HEK293 (cell line): ENCODE data around the gene S100PBP.

ENCODE experiments used
- CTCF ChIA-PET: fragments of 350-600 bp; formaldehyde crosslinking; extraction: SDS; loops from one replicate; lab custom pipeline; 2021; ENCODE audit warnings: antibody characterized with exemption; lab: Yijun Ruan, JAX
- POLR2A ChIA-PET: fragments of 300-600 bp; formaldehyde crosslinking; extraction: SDS; loops from one replicate; lab custom pipeline; 2020; ENCODE audit warnings: antibody characterized with exemption, inconsistent platforms; lab: Yijun Ruan, JAX
- H3K27ac ChIP-seq: fragments of 200-500 bp; sonication (Bioruptor generic); 2 replicates; pipeline ENCODE4 v1.5.1; 2014; ENCODE audit warnings: low read depth, low read length, control low read depth, inconsistent platforms; ENCODE audit errors: extremely low read depth
- H3K36me3 ChIP-seq, 2 experiments: fragments of 200-500 bp in 1 of 2; sonication (Bioruptor generic) in 1 of 2; 1 replicate in 1 of 2; 2 replicates in 1 of 2; pipeline ENCODE4 v1.5.1; 2014 to 2017; ENCODE audit warnings: inconsistent platforms in 2 of 2, low read length in 2 of 2; ENCODE audit not compliant: control insufficient read depth in 2 of 2, insufficient read depth in 1 of 2
- H3K4me1 ChIP-seq: fragments of 200-500 bp; sonication (Bioruptor generic); 2 replicates; pipeline ENCODE4 v1.5.1; 2014; ENCODE audit warnings: mild to moderate bottlenecking, low read length, inconsistent platforms; ENCODE audit not compliant: control insufficient read depth, insufficient read depth
- H3K4me3 ChIP-seq: 2 replicates; pipeline ENCODE4 v1.5.1; 2011; ENCODE audit warnings: low read depth, mild to moderate bottlenecking, control low read depth, low read length, moderate library complexity
- H3K9me3 ChIP-seq: fragments of 200-500 bp; sonication (Bioruptor generic); 2 replicates; pipeline ENCODE4 v1.5.1; 2014; ENCODE audit warnings: low read depth, low read length, inconsistent platforms; ENCODE audit not compliant: control insufficient read depth, insufficient read depth
- EGR2 ChIP-seq: fragments of 450-650 bp; formaldehyde crosslinking; IDR thresholded peaks from 2 replicates; pipeline ENCODE4 v1.5.1; 2016; ENCODE audit warnings: low read depth, missing biosample characterization, missing genetic modification characterization
- GLIS2 ChIP-seq: fragments of 450-650 bp; formaldehyde crosslinking; IDR thresholded peaks from 2 replicates; pipeline ENCODE4 v1.5.1; 2016; ENCODE audit warnings: missing biosample characterization, missing genetic modification characterization
- HOXC10 ChIP-seq: sonication (generic); formaldehyde crosslinking; IDR thresholded peaks from 2 replicates; pipeline ENCODE4 v1.8.1; 2023; ENCODE audit warnings: mild to moderate bottlenecking, missing genetic modification reagents
- IKZF3 ChIP-seq: fragments of 450-650 bp; IDR thresholded peaks from 2 replicates; pipeline ENCODE4 v1.5.0; 2018; ENCODE audit warnings: missing biosample characterization, mild to moderate bottlenecking, missing genetic modification characterization, moderate library complexity
- RBAK ChIP-seq: fragments of 450-650 bp; formaldehyde crosslinking; IDR thresholded peaks from 2 replicates; pipeline ENCODE4 v1.5.1; 2016; ENCODE audit warnings: missing biosample characterization, missing genetic modification characterization
- SCRT2 ChIP-seq: fragments of 450-650 bp; formaldehyde crosslinking; IDR thresholded peaks from 2 replicates; pipeline ENCODE4 v1.5.1; 2016; ENCODE audit warnings: missing biosample characterization, missing genetic modification characterization
- ZBTB1 ChIP-seq: fragments of 450-650 bp; formaldehyde crosslinking; IDR thresholded peaks from 2 replicates; pipeline ENCODE4 v1.5.1; 2016; ENCODE audit warnings: missing biosample characterization, missing genetic modification characterization
- ZNF132 ChIP-seq: fragments of 450-650 bp; formaldehyde crosslinking; IDR thresholded peaks from 2 replicates; pipeline ENCODE4 v1.5.1; 2017; ENCODE audit warnings: missing biosample characterization, missing genetic modification characterization, borderline replicate concordance
- ZNF138 ChIP-seq: fragments of 450-650 bp; formaldehyde crosslinking; IDR thresholded peaks from 2 replicates; pipeline ENCODE4 v1.5.1; 2016; ENCODE audit warnings: missing biosample characterization, missing genetic modification characterization, borderline replicate concordance
- ZNF16 ChIP-seq: fragments of 450-650 bp; formaldehyde crosslinking; IDR thresholded peaks from 2 replicates; pipeline ENCODE4 v1.5.1; 2016; ENCODE audit warnings: low read depth, missing biosample characterization, missing genetic modification characterization
- ZNF184 ChIP-seq: fragments of 450-650 bp; IDR thresholded peaks from 2 replicates; pipeline ENCODE4 v1.5.1; 2018; ENCODE audit warnings: missing biosample characterization, mild to moderate bottlenecking, missing genetic modification characterization
- ZNF423 ChIP-seq: fragments of 450-650 bp; formaldehyde crosslinking; IDR thresholded peaks from 2 replicates; pipeline ENCODE4 v1.5.1; 2016; ENCODE audit warnings: missing biosample characterization, missing genetic modification characterization
- ZNF514 ChIP-seq: fragments of 450-650 bp; formaldehyde crosslinking; IDR thresholded peaks from 2 replicates; pipeline ENCODE4 v1.5.1; 2016; ENCODE audit warnings: missing biosample characterization, missing genetic modification characterization
- ZNF555 ChIP-seq: fragments of 450-650 bp; formaldehyde crosslinking; conservative IDR thresholded peaks from 2 replicates; pipeline ENCODE4 v1.5.1; 2017; ENCODE audit warnings: missing biosample characterization, mild to moderate bottlenecking, missing genetic modification characterization, inconsistent platforms
- ZNF558 ChIP-seq: fragments of 450-650 bp; formaldehyde crosslinking; IDR thresholded peaks from 2 replicates; pipeline ENCODE4 v1.5.1; 2016; ENCODE audit warnings: missing biosample characterization, missing genetic modification characterization
- ZNF624 ChIP-seq: fragments of 450-650 bp; formaldehyde crosslinking; IDR thresholded peaks from 2 replicates; pipeline ENCODE4 v1.5.1; 2017; ENCODE audit warnings: missing biosample characterization, missing genetic modification characterization
- ZNF837 ChIP-seq: fragments of 450-650 bp; formaldehyde crosslinking; IDR thresholded peaks from 2 replicates; pipeline ENCODE4 v1.5.1; 2016; ENCODE audit warnings: missing biosample characterization, missing genetic modification characterization
- ZNF843 ChIP-seq: fragments of 450-650 bp; formaldehyde crosslinking; IDR thresholded peaks from 2 replicates; pipeline ENCODE4 v1.5.1; 2016; ENCODE audit warnings: missing biosample characterization, missing genetic modification characterization
- TF ChIP-seq, protein P1 (sequence below): fragments of 450-650 bp; formaldehyde crosslinking; IDR thresholded peaks from 2 replicates; pipeline ENCODE4 v1.5.1; 2016; ENCODE audit warnings: missing biosample characterization, missing genetic modification characterization
- TF ChIP-seq, protein P2 (sequence below): fragments of 450-650 bp; formaldehyde crosslinking; conservative IDR thresholded peaks from 2 replicates; pipeline ENCODE4 v1.5.1; 2016; ENCODE audit warnings: low read depth, missing biosample characterization, missing genetic modification characterization
- TF ChIP-seq, protein P3 (sequence below): fragments of 450-650 bp; formaldehyde crosslinking; IDR thresholded peaks from 2 replicates; pipeline ENCODE4 v1.5.1; 2017; ENCODE audit warnings: missing biosample characterization, missing genetic modification characterization

Gene S100PBP

DNA sequence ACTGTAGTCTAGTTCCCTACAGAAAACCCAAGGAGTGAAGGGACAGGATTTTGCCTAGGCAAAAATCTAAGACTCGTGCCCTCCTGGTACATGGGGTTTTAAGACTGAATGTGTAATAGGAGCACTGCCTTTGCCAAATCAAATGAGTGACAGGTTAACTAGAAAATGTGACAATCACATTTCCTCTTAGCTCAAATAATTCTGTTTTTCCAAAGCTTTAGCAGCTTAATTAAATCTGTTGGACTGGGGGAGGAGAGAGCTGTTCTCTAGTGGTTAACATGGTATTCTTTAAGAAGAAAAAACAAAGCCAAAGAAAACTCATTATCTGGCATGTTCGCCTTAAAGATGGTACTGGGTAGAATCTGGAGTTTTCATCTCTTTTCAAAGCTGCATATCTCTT is 40.7 kb downstream of the S100PBP start:
- Histone ChIP-seq H3K27ac (no peak overlapping the region), H3K4me3 (no peak overlapping the region), H3K9me3 (no peaks in the 10 kb centered on the region), H3K36me3 (peaks cover 30 to 97% of the 10 kb centered on the region in 2 experiments), H3K4me1 (no peaks in the 10 kb centered on the region)
- TF ChIP-seq HOXC10 (CRISPR knock-in tag), result no peak
- TF ChIP-seq ZNF16, result no peak
- TF ChIP-seq ZNF843 (tag by site-specific recombination), result no peak
- no peak for TF ChIP-seq ZBTB1
- no peak for TF ChIP-seq ZNF184 (tag by site-specific recombination)
- TF ChIP-seq ZNF132 (tag by site-specific recombination), result no peak
- no peak for TF ChIP-seq EGR2
- TF ChIP-seq ZNF138 (tag by site-specific recombination), result no peak
- TF ChIP-seq ZNF514 (tag by site-specific recombination), result no peak
- TF ChIP-seq, protein P1, sequence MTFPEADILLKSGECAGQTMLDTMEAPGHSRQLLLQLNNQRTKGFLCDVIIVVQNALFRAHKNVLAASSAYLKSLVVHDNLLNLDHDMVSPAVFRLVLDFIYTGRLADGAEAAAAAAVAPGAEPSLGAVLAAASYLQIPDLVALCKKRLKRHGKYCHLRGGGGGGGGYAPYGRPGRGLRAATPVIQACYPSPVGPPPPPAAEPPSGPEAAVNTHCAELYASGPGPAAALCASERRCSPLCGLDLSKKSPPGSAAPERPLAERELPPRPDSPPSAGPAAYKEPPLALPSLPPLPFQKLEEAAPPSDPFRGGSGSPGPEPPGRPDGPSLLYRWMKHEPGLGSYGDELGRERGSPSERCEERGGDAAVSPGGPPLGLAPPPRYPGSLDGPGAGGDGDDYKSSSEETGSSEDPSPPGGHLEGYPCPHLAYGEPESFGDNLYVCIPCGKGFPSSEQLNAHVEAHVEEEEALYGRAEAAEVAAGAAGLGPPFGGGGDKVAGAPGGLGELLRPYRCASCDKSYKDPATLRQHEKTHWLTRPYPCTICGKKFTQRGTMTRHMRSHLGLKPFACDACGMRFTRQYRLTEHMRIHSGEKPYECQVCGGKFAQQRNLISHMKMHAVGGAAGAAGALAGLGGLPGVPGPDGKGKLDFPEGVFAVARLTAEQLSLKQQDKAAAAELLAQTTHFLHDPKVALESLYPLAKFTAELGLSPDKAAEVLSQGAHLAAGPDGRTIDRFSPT (tag by site-specific recombination), result no peak
- TF ChIP-seq ZNF624, result no peak
- TF ChIP-seq RBAK (tag by site-specific recombination), result no peak
- TF ChIP-seq ZNF423 (tag by site-specific recombination), result no peak
- ChIA-PET CTCF (interaction anchor here (0.6 to 1.0 kb wide), 4 partner anchors 8 to 81 kb away, joined by 3 to 5 read pairs (median 4); no protein-coding TSS in a partner anchor), POLR2A (interaction anchor here (0.9 kb wide), 1 partner anchor 13 kb away, joined by 3 read pairs; no protein-coding TSS in a partner anchor)

DNA sequence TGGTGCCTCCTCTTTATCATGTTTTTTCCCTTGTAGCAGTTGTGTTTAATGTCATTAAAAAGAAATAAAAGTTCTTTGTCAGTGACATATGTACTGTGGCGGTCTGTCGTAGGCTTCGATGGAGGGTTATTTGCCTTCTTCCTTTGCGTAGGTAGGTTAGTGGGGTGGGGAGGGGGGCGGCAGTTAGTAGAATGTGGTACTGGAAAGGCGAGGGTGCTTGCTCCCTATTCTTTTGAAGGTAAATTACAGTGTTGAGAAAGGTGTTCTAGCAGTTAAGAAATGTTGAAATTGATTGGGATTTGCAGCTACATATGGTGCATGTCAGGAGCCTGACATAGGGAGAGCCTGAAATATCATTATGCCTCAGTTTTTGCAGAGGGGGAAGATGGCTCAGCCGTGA is 41.3 kb downstream of the S100PBP start:
- Histone ChIP-seq H3K9me3 (no peaks in the 10 kb centered on the region), H3K27ac (no peak overlapping the region), H3K4me3 (no peak overlapping the region), H3K4me1 (no peaks in the 10 kb centered on the region), H3K36me3 (peaks cover 25 to 97% of the 10 kb centered on the region in 2 experiments)
- ChIA-PET POLR2A (interaction anchor here (0.9 kb wide), 1 partner anchor 14 kb away, joined by 3 read pairs; no protein-coding TSS in a partner anchor), CTCF (interaction anchor here (1.0 kb wide), 1 partner anchor 14 kb away, joined by 5 read pairs; no protein-coding TSS in a partner anchor)
- TF ChIP-seq ZNF558 (no peak), ZNF555 (tag by site-specific recombination) (no peak)

DNA sequence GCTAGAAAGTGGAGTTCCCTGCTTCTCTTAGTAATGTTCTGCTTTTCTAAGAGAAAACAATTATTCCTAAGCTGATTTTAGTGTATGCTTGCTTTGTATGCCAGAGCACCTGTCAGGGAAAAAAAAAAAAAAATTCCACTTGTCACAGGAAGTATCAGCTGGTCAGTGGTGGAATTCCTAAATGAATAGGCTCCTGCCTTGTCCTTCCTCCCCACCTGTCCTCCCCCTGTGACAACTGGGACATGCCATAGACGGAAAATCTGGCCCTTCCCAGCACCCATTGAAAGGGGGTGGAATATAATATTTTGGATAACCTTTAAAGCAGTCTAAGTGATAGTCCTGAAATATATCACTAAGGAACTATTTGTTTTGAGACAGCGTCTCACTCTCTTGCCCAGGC is 42.5 kb downstream of the S100PBP start:
- Histone ChIP-seq H3K4me1 (no peaks in the 10 kb centered on the region), H3K27ac (no peak overlapping the region), H3K9me3 (no peaks in the 10 kb centered on the region), H3K36me3 (peaks cover 13 to 95% of the 10 kb centered on the region in 2 experiments; a peak in 2 of 3 replicates), H3K4me3 (no peak overlapping the region)
- ChIA-PET POLR2A (no interaction called here), CTCF (interaction anchor here (0.8 to 1.1 kb wide), 2 partner anchors 17 kb away, joined by 3 to 7 read pairs; no protein-coding TSS in a partner anchor)
- TF ChIP-seq ZNF843 (tag by site-specific recombination), result no peak
- no peak for TF ChIP-seq SCRT2 (tag by site-specific recombination)
- no peak for TF ChIP-seq ZNF837 (tag by site-specific recombination)
- TF ChIP-seq, all 188 proteins: peak for 0

DNA sequence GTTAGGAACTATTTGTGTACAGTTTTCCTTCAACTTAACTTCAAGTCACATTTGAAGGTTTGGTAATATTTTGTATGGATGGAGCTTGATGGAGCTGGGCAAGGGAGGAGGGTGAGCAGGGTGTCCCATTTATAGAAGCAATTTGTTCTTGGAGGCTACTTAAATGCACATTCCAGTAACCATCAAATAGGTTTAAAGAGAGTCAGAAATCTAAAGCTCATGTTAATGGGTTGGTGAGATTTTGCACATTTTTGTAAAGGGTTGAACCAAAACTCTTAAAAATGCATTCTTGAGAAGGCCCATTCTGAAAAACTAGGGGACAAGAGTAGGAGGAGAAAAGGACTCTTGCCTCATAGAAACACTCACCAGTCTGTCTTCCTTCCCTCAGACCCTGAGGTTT is 43.1 kb downstream of the S100PBP start:
- ChIA-PET POLR2A (no interaction called here), CTCF (interaction anchor here (0.7 to 1.9 kb wide), 3 partner anchors 11 to 16 kb away, joined by 3 to 7 read pairs (median 4); no protein-coding TSS in a partner anchor)
- Histone ChIP-seq H3K4me3 (no peak overlapping the region), H3K36me3 (peaks cover 10 to 89% of the 10 kb centered on the region in 2 experiments; a peak in 1 of 3 replicates), H3K27ac (no peak overlapping the region), H3K9me3 (no peaks in the 10 kb centered on the region), H3K4me1 (no peaks in the 10 kb centered on the region)
- no peak for TF ChIP-seq GLIS2 (tag by site-specific recombination)
- TF ChIP-seq, protein P2, sequence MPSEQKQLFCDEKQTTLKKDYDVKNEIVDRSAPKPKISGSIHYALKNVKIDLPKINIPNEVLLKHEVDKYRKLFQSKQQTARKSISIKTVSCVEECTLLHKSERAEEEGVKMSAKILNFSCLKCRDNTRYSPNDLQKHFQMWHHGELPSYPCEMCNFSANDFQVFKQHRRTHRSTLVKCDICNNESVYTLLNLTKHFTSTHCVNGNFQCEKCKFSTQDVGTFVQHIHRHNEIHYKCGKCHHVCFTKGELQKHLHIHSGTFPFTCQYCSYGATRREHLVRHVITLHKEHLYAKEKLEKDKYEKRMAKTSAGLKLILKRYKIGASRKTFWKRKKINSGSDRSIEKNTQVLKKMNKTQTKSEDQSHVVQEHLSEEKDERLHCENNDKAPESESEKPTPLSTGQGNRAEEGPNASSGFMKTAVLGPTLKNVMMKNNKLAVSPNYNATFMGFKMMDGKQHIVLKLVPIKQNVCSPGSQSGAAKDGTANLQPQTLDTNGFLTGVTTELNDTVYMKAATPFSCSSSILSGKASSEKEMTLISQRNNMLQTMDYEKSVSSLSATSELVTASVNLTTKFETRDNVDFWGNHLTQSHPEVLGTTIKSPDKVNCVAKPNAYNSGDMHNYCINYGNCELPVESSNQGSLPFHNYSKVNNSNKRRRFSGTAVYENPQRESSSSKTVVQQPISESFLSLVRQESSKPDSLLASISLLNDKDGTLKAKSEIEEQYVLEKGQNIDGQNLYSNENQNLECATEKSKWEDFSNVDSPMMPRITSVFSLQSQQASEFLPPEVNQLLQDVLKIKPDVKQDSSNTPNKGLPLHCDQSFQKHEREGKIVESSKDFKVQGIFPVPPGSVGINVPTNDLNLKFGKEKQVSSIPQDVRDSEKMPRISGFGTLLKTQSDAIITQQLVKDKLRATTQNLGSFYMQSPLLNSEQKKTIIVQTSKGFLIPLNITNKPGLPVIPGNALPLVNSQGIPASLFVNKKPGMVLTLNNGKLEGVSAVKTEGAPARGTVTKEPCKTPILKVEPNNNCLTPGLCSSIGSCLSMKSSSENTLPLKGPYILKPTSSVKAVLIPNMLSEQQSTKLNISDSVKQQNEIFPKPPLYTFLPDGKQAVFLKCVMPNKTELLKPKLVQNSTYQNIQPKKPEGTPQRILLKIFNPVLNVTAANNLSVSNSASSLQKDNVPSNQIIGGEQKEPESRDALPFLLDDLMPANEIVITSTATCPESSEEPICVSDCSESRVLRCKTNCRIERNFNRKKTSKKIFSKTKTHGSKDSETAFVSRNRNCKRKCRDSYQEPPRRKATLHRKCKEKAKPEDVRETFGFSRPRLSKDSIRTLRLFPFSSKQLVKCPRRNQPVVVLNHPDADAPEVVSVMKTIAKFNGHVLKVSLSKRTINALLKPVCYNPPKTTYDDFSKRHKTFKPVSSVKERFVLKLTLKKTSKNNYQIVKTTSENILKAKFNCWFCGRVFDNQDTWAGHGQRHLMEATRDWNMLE, result no peak
- TF ChIP-seq, protein P3, sequence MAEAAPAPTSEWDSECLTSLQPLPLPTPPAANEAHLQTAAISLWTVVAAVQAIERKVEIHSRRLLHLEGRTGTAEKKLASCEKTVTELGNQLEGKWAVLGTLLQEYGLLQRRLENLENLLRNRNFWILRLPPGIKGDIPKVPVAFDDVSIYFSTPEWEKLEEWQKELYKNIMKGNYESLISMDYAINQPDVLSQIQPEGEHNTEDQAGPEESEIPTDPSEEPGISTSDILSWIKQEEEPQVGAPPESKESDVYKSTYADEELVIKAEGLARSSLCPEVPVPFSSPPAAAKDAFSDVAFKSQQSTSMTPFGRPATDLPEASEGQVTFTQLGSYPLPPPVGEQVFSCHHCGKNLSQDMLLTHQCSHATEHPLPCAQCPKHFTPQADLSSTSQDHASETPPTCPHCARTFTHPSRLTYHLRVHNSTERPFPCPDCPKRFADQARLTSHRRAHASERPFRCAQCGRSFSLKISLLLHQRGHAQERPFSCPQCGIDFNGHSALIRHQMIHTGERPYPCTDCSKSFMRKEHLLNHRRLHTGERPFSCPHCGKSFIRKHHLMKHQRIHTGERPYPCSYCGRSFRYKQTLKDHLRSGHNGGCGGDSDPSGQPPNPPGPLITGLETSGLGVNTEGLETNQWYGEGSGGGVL, result no peak
- TF ChIP-seq IKZF3 (tag by site-specific recombination), result no peak
